KMS-11 (cell line): ENCODE measurements around the gene IFRD2.

Experiments
- H2AFZ ChIP-seq: fragments of 200-600 bp; sonication (generic); 2 replicates; pipeline ENCODE4 v1.6.1; 2016; ENCODE audit warnings: antibody characterized with exemption, mixed run types, low read depth
- H3K27ac ChIP-seq: fragments of 200-600 bp; sonication (generic); 2 replicates; pipeline ENCODE4 v1.6.1; 2016; ENCODE audit warnings: mild to moderate bottlenecking, mixed run types
- H3K27me3 ChIP-seq: fragments of 200-600 bp; sonication (generic); 2 replicates; pipeline ENCODE4 v1.6.1; 2017; ENCODE audit warnings: mild to moderate bottlenecking, low read depth, mixed run types, moderate library complexity; ENCODE audit not compliant: insufficient read depth
- H3K36me3 ChIP-seq: fragments of 200-600 bp; sonication (generic); 2 replicates; pipeline ENCODE4 v1.6.1; 2017; ENCODE audit warnings: mild to moderate bottlenecking, mixed run types; ENCODE audit not compliant: insufficient read depth
- H3K4me1 ChIP-seq: fragments of 200-600 bp; sonication (generic); 2 replicates; pipeline ENCODE4 v1.6.1; 2016; ENCODE audit warnings: mild to moderate bottlenecking, low read depth, mixed run types; ENCODE audit not compliant: poor library complexity, severe bottlenecking
- H3K4me2 ChIP-seq: fragments of 200-600 bp; sonication (generic); 2 replicates; pipeline ENCODE4 v1.7.0; 2016; ENCODE audit warnings: mild to moderate bottlenecking, mixed run types
- H3K4me3 ChIP-seq: fragments of 200-600 bp; sonication (generic); IDR thresholded peaks from 2 replicates; pipeline ENCODE4 v1.6.1; 2017; ENCODE audit warnings: low read depth, low read length, mixed read lengths; ENCODE audit not compliant: insufficient read depth
- H3K79me2 ChIP-seq: fragments of 200-600 bp; sonication (generic); 2 replicates; pipeline ENCODE4 v1.6.1; 2016; ENCODE audit warnings: low read depth, mixed run types; ENCODE audit not compliant: insufficient read depth
- H3K9ac ChIP-seq: fragments of 200-600 bp; sonication (generic); 2 replicates; pipeline ENCODE4 v1.6.1; 2016; ENCODE audit warnings: mild to moderate bottlenecking, mixed run types
- H4K20me1 ChIP-seq: fragments of 200-600 bp; sonication (generic); 2 replicates; pipeline ENCODE4 v1.6.1; 2016; ENCODE audit warnings: mild to moderate bottlenecking, mixed run types; ENCODE audit not compliant: insufficient read depth
- CTCF ChIP-seq: fragments of 200-600 bp; sonication (generic); conservative IDR thresholded peaks from 2 replicates; pipeline ENCODE4 v1.6.1; 2017; ENCODE audit warnings: low read depth, mild to moderate bottlenecking, antibody characterized with exemption, low read length, moderate library complexity, mixed read lengths

Gene IFRD2

GRCh38 chr3:50325113-50325480 is 32.9 kb upstream of the IFRD2 start:
- TF ChIP-seq CTCF, result no peak
- Histone ChIP-seq H3K36me3 (no peaks in the 10 kb centered on the region), H3K79me2 (peaks cover 8% of the 10 kb centered on the region; the same call in 1 of the 2 replicates), H4K20me1 (no peaks in the 10 kb centered on the region), H3K4me2 (no peak overlapping the region), H3K4me3 (no peak overlapping the region), H3K27me3 (no peaks in the 10 kb centered on the region), H3K9ac (no peak overlapping the region), H3K27ac (no peak overlapping the region), H3K4me1 (peaks cover 4% of the 10 kb centered on the region), H2AFZ (no peak overlapping the region)

- Histone ChIP-seq H3K4me1 (peaks cover 4% of the 10 kb centered on the region), H2AFZ (no peak overlapping the region), H4K20me1 (no peaks in the 10 kb centered on the region), H3K4me2 (no peak overlapping the region), H3K9ac (no peak overlapping the region), H3K27me3 (no peaks in the 10 kb centered on the region), H3K4me3 (no peak overlapping the region), H3K79me2 (peaks cover 8% of the 10 kb centered on the region; the same call in 1 of the 2 replicates), H3K36me3 (no peaks in the 10 kb centered on the region), H3K27ac (no peak overlapping the region)
- TF ChIP-seq CTCF, result peak; percentile 71
Measured at GRCh38 chr3:50324351-50325112, 32.3 kb upstream of the IFRD2 start.

GRCh38 chr3:50323614-50324199 is 31.5 kb upstream of the IFRD2 start:
- H3K27ac ChIP-seq, result no peak overlapping the region
- H3K79me2 ChIP-seq, result peaks cover 8% of the 10 kb centered on the region; the same call in 1 of the 2 replicates
- H3K27me3 ChIP-seq, result no peaks in the 10 kb centered on the region
- H3K4me3 ChIP-seq, result no peak overlapping the region
- no peak overlapping the region for H3K9ac ChIP-seq
- no peaks in the 10 kb centered on the region for H4K20me1 ChIP-seq
- no peak overlapping the region for H3K4me2 ChIP-seq
- no peak overlapping the region for H2AFZ ChIP-seq
- no peak for TF ChIP-seq CTCF
- H3K4me1 ChIP-seq, result peaks cover 4% of the 10 kb centered on the region
- no peaks in the 10 kb centered on the region for H3K36me3 ChIP-seq

- Histone ChIP-seq H3K4me1 (peaks cover 4% of the 10 kb centered on the region), H3K27ac (no peak overlapping the region), H3K4me3 (no peak overlapping the region)
Measured at GRCh38 chr3:50323092-50323600, 30.9 kb upstream of the IFRD2 start.

More at GRCh38 chr3:50323092-50323600, 30.9 kb upstream of the IFRD2 start:
- Histone ChIP-seq H3K27me3 (no peaks in the 10 kb centered on the region), H3K9ac (no peak overlapping the region), H4K20me1 (no peaks in the 10 kb centered on the region), H3K79me2 (peaks cover 8% of the 10 kb centered on the region; the same call in 1 of the 2 replicates), H3K4me2 (no peak overlapping the region), H2AFZ (no peak overlapping the region), H3K36me3 (no peaks in the 10 kb centered on the region)
- TF ChIP-seq CTCF, result no peak
